ENCODE results near the gene CASP8AP2.
"Not testable (repeated sequence)": the region's sequence is repeated elsewhere in the genome, so short reads cannot be mapped to it uniquely, and the experiment has no call there.

CASP8AP2 gene

GRCh38 chr6:89826029-89826528, 3.6 kb upstream of the CASP8AP2 start:
- no peak for DNase-seq

DNA sequence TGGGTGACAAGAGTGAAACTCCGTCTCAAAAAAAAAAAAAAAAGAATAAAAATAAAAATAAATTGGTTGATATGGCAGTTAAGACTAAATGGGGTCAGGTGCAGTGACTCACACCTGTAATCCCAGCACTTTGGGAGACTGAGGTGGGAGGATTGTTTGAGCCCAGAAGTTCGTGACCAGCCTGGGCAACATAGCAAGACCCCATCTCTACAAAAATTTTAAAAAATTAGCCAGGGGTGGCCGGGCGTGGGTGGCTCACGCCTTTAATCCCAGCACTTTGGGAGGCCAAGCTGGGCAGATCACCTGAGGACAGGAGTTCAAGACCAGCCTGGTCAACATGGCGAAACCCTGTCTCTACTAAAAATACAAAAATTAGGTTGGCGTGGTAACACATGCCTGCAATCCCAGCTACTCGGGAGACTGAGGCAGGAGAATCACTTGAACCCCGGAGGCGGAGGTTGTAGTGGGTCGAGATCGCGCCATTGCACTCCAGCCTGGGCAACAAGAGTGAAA, 1.1 kb upstream of the CASP8AP2 start:
- not testable (repeated sequence) for DNase-seq

- DNase-seq: peak; percentile 33
Measured at GRCh38 chr6:89828988-89829471, 650 bp upstream of the CASP8AP2 start.

GRCh38 chr6:89830170-89830809, 610 bp downstream of the CASP8AP2 start:
- DNase-seq: no peak

GRCh38 chr6:89834884-89835792, 5.5 kb downstream of the CASP8AP2 start:
- peak; percentile 63 for DNase-seq

- no peak for DNase-seq
Measured at GRCh38 chr6:89836639-89837222, 7.1 kb downstream of the CASP8AP2 start.

DNA sequence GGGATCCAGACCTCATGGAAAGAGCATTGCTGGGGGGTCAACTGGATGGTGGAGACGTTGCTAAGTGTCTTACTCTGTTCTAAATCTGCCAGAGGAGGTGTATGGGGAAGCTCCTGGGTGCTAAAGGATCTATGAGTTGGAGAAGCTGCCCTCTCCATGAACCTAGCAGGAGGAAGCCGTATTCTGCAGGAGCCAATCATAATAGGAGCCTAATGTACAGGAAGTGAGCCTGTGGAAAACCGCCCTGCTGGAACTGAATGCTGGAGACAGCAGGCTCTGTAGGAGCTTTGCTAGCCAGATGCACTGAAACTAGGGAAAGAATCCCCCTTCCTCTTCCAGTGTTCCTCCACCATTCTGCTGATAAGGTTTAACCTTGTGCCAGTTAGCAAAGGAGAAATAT, 10.9 kb downstream of the CASP8AP2 start:
- DNase-seq: no peak

DNA sequence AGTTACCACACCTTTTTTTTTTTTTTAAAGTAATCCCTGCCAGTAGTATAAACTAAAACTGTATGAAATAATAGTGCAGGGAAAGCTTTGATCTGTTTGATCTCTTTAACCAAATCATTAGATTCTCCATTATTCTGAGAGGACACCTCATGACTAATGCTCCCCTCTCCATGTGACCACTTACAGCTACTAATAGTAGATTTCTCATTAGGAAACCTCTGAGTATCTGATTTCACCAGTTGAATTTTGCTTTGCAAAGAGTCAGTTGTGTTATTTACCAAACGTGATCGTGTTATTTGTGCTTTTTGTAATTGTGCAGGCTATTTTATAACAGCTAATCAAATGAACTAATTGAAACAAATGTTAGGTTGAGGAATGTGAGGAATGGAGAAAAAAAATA, 12.5 kb downstream of the CASP8AP2 start:
- DNase-seq: no peak

DNA sequence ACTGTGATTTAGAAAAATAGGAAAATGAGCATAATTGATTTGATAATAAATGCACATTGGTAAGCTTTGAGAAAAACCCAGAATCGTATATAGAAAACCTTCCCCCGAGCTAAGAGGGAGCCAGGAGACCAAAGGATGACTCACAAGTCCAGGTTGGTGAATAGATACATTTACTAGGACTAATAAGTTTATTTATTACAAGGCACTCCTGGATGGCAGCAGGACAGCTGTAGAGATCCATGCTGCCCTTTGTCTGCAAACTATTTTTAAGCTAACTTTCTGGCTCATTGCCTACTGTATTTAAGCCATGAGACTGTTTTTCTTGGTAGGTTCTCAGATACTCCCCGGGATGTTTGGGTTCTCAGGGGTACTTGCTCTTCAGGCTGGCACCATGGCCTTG, 13.4 kb downstream of the CASP8AP2 start:
- DNase-seq: no peak

DNA sequence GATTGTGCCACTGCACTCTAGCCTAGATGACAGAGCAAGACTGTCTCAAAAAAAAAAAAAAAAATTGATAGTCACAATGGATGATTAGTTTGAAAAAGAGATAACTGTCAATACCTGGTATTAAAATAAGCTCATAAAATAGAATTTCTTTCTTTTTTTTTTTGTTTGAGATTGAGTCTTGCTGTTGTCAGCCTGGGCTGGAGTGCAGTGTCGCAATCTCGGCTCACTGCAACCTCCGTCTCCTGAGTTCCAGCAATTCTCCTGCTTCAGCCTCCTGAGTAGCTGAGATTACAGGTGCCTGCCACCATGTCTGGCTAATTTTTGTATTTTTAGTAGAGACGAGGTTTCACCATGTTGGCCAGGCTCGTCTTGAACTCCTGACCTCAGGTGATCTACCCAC, 17.8 kb downstream of the CASP8AP2 start:
- not testable (repeated sequence) for DNase-seq

GRCh38 chr6:89853068-89853467, 23.4 kb downstream of the CASP8AP2 start:
- no peak for DNase-seq

DNA sequence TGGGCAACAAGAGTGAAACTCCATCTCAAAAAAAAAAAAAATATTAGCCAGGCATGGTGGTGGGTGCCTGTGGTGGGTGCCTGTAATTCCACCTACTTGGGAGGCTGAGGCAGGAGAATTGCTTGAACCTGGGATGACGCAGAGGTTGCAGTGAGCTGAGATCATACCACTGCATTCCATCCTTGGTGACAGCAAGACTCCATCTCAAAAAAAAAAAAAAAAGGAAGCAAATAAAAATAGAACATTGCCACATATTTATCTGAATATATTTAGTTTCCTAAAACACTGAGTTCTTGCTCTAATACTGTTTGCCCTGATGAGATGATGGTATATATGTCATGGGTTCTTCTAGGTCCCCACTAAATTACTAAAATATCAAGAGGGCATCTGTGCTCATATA, 28.4 kb downstream of the CASP8AP2 start:
- no peak for DNase-seq

GRCh38 chr6:89859744-89860143, 30.1 kb downstream of the CASP8AP2 start:
- no peak for DNase-seq

- DNase-seq: no peak
Measured at GRCh38 chr6:89862273-89862672, 32.6 kb downstream of the CASP8AP2 start.

- no peak for DNase-seq
Measured at GRCh38 chr6:89862698-89863097, 33.0 kb downstream of the CASP8AP2 start.

- DNase-seq: no peak
Measured at GRCh38 chr6:89866024-89866678, 36.5 kb downstream of the CASP8AP2 start.

- DNase-seq: no peak
Measured at GRCh38 chr6:89873721-89874120, 44.0 kb downstream of the CASP8AP2 start.

GRCh38 chr6:89874438-89874837, 44.8 kb downstream of the CASP8AP2 start:
- DNase-seq: no peak

DNA sequence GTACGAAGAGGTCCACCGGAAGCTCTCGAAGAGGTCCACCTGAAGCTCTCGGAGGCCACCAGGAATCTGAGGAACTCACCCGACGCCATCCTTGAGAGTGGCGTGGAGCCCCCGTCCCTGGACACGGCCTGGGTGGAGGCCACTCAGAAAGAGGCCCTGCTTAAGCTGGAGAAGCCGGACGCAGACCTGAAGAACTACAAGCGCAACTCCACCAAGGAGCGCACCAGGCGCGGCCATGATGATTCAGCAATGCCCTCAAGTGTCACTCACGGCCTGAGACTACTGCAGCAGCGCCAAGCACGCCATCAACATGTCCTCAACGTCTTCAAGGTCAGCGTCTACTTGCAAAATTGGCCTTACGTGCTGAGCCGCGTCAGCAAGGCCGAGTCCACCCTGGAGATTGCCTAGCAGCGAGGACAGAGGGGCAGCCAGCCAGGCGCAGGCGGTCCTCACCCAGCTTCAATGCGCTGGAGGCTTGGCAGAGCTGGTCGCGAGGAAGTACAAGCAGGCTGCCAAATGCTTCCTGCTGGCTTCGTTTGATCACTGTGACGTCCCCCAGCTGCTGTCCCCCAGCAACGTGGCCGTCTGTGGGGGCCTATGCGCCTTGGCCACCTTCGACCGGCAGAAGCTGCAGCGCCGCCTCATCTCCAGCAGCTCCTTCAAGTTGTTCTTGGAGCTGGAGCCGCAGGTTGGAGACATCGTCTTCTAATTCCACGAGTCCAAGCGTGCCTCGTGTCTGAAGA, 56.9 kb downstream of the CASP8AP2 start:
- no peak for DNase-seq

DNA sequence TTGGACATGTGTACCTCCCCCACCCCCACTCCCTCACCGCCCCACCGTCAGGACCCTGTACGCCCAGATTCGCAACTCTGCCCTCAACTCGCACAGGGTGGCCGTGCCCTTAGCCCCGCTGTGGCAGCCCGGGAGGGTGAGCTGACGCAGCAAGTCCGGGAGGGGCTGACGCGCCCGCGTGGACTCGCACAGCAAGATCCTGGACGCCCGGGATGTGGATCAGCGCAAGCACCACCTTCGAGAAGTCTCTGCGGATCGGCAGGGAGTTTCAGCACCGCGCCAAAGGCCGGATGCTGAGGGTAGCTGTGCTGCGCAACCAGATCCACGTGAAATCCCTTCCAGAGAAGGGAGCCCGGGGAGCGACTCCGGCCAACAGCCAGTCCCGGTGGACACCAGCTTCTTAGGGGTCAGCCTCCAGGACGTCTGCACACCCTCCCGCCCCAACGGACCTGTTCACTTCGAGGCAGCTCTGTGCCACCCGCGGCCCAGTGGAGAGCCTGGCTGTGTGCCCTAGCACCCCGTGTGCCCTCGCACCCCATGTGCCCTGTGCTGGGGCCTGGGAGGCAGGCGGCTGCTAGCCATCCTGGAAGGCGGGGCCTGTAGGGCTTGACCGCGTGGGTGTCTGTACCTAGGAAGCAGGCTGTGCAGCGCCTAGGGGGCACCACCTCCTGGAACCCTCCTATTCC, 57.9 kb downstream of the CASP8AP2 start:
- DNase-seq: peak; percentile 5

DNA sequence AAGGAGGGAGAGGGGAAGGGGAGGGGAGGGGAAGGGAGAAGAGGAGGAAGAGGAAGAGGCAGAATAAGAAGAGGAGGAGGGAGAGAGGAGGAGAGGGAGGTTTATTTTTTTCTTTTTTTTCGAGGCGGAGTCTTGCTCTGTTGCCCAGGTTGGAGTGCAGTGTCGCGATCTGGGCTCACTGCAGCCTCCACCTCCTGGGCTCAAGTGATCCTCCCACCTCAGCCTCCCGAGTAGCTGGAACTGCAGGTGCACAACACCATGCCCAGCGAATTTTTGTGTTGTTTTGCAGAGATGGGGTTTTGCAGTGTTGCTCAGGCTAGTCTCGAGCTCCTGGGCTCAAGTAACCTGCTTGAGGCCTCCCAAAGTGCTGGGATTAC, 58.4 kb downstream of the CASP8AP2 start:
- no peak for DNase-seq
